ENCODE measurements around the gene ZNF804A.

- TF ChIP-seq POLR2AphosphoS5 (IDR thresholded peaks at IDR 0.05; ENCODE audit: low read depth, low read length) = no peak
- no peak for TF ChIP-seq REST (IDR thresholded peaks at IDR 0.05; ENCODE audit: insufficient read depth in 1 of 2, low read depth in 2 of 2, low read length in 2 of 2)
Measured at GRCh38 chr2:184698476-184698875, 100.1 kb downstream of the ZNF804A start.

Measured in PFSK-1 (cell line).